H54 (cell line): Measurements from ENCODE around the gene MBNL1.

ENCODE experiments used
- DNase-seq: peaks from one replicate; pipeline ENCODE4 v3.0.0; 2011; ENCODE audit warnings: low spot score, mixed read lengths; ENCODE audit not compliant: insufficient read length
- FAIRE-seq: peaks from 3 replicates; lab custom pipeline; 2011; peaks lifted over from hg19 to GRCh38; lab: Jason Lieb, UNC
- POLR2A ChIP-seq: IDR thresholded peaks from 2 replicates; pipeline ENCODE4 v1.6.1; 2011; ENCODE audit warnings: low read depth, mild to moderate bottlenecking, low read length

Gene MBNL1

GRCh38 chr3:152288681-152289080 is 20.0 kb downstream of the MBNL1 start:
- DNase-seq (no peak), FAIRE-seq (no peak)
- TF ChIP-seq POLR2A: no peak

GRCh38 chr3:152289708-152290107 is 21.0 kb downstream of the MBNL1 start:
- FAIRE-seq (no peak), DNase-seq (no peak)
- TF ChIP-seq POLR2A: no peak

- FAIRE-seq (no peak), DNase-seq (no peak)
- TF ChIP-seq POLR2A: no peak
Observed at GRCh38 chr3:152290374-152290773, 21.6 kb downstream of the MBNL1 start.

GRCh38 chr3:152291238-152291637 is 22.5 kb downstream of the MBNL1 start:
- FAIRE-seq (no peak), DNase-seq (no peak)
- TF ChIP-seq POLR2A: no peak

- TF ChIP-seq POLR2A: no peak
- FAIRE-seq (peak; percentile 60), DNase-seq (no peak)
Observed at GRCh38 chr3:152291649-152292066, 22.9 kb downstream of the MBNL1 start.

- FAIRE-seq (peak; percentile 75), DNase-seq (no peak)
- TF ChIP-seq POLR2A: no peak
Observed at GRCh38 chr3:152292366-152292765, 23.6 kb downstream of the MBNL1 start.

GRCh38 chr3:152293347-152294006 is 24.7 kb downstream of the MBNL1 start:
- DNase-seq (no peak), FAIRE-seq (no peak)
- TF ChIP-seq POLR2A: no peak

- DNase-seq: no peak
- no peak for FAIRE-seq
- no peak for TF ChIP-seq POLR2A
Observed at GRCh38 chr3:152295344-152295743, 26.6 kb downstream of the MBNL1 start.

- no peak for FAIRE-seq
- no peak for DNase-seq
- no peak for TF ChIP-seq POLR2A
Observed at GRCh38 chr3:152295806-152296205, 27.1 kb downstream of the MBNL1 start.

- DNase-seq (no peak), FAIRE-seq (peak; percentile 43)
- TF ChIP-seq POLR2A: no peak
Observed at GRCh38 chr3:152296382-152296781, 27.7 kb downstream of the MBNL1 start.

GRCh38 chr3:152296971-152297370 is 28.2 kb downstream of the MBNL1 start:
- TF ChIP-seq POLR2A: no peak
- FAIRE-seq (no peak), DNase-seq (no peak)

GRCh38 chr3:152298393-152299248 is 29.9 kb downstream of the MBNL1 start:
- FAIRE-seq (peak; percentile 92), DNase-seq (no peak)
- no peak for TF ChIP-seq POLR2A

GRCh38 chr3:152299249-152299976 is 30.7 kb downstream of the MBNL1 start:
- no peak for FAIRE-seq
- no peak for TF ChIP-seq POLR2A
- no peak for DNase-seq
